GM19328 (cell line): ENCODE results near the gene NR1D1.

Source experiments
- ATAC-seq: cut with Tn5 transposase; IDR thresholded peaks from one replicate; pipeline ENCODE4 v1.9.1; 2021; ENCODE audit warnings: mild to moderate bottlenecking, moderate library complexity; ENCODE audit not compliant: unreplicated experiment

The NR1D1 gene

DNA sequence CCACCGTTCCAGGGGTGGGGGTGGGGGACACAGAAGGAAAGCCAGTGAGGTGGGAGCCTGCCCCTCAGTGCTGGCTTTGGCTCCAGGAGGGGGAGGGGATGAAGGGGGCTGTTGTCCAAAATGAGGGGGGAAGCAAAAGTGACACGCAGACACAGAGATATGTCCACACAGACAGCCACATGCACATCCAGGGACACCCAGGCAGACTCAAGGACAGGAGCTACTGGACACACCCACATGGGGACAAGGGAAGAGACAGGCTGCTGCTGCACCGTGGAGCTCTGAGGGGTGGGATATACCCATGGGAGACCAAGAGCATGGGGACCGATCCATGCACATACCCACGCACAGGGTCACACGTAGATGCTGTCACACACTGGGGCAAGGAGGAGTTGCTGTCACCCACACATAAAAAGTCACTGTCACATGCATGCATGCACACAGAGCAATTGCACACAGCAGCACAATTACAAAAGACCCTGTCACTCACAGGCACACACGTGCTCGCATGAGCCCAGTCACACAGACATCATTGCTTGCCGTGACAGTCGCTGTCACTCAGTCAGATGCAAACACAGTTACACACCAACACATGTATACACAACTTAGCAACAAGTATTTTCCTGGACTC is 36.4 kb downstream of the NR1D1 start:
- ATAC-seq = no peak

DNA sequence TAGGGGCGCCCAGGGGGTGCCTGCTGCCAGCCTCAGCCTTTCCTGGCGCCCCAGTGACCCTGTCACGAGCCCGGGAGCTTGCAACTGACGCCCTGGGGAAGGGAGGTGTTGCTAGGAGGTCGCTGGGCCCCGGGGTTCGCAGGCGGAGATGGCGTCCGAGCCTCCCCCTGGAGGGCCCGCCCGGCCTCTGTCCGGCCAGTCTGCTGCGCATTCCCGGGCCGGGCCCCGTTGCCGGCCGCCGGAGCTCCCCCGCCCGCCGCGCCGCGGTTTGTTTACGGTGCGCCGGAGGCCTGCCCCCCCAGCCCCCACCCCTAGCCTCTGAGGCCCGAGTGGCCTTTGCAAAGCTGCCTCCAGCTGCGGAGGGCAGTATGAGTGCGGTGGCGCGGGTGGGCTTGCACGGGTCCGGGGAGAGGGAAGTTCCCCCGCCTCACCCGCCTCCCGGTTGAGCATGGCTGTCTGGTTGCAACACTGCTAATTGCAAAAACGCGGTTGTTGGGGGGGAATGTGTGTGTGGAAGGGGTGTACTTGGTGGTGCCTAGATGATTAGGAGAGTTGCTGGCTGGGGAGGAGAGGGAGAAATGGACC is 37.1 kb downstream of the NR1D1 start:
- no peak for ATAC-seq

DNA sequence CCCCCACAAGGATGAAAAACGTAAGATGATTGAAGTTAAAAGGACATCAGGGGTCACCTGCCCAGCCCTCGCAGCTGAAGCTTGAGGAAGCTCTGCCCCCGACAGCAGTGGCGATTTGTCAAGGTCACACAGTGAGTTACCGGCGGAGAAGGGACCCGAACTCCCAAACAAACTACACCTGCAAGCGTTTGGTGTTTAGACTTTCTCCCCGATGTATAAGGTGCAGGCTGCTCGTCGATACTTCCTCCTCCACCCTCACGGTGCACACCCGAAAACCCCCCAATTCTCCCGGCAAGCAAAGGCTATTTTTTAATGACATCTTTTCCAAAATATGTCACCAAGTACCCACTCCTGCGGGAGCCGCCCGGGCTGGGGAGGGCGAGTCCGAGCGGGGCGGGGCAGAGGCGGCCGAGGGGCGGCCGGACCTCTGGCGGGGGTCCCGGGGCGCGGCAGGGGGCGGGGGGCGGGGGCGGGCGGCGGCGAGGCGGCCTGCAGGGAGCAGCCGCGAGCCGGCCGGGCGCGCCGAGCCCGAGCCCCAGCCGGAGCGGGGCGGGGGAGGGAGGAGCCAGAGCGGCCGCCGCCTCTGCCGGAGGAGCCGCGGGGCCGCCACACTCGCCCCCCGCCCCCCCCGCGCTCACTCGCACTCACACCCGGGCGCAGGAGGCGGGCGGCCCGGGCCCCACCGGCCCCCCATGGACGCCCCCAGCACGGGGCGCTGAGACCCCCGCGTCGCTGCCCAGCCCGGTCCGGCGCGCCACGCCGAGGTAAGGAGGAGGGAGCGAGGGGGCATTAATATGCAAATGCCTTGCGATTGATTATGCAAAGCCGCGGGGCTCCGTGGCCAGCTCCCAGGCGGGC is 37.8 kb downstream of the NR1D1 start, which contains the start of gene THRA:
TSS of gene THRA (plus strand) at position 637 of the 858 bp plus-strand sequence. CDS start 11,524 bp downstream, outside the sequence.
- peak; percentile 60 for ATAC-seq

DNA sequence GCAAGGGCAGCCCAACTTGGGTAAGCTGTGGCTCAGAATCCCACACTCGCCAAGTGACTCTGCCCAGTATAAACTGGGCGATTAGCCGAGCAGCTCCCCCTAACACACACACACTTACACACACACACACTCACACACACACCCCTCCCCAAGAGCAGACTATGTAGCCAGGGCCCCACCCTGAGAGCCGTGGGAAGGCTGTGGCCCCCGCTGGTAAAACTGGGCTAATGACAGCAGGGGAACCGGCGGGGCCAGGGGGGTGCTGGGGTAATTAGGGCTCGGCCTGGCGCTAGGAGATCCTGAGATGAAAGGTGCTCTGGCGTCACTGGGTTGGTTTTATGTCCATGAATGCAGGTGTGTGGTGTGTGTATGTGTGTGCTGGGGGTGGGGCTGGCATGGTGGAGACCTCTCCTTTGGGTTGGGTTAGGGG is 38.8 kb downstream of the NR1D1 start:
- no peak for ATAC-seq

DNA sequence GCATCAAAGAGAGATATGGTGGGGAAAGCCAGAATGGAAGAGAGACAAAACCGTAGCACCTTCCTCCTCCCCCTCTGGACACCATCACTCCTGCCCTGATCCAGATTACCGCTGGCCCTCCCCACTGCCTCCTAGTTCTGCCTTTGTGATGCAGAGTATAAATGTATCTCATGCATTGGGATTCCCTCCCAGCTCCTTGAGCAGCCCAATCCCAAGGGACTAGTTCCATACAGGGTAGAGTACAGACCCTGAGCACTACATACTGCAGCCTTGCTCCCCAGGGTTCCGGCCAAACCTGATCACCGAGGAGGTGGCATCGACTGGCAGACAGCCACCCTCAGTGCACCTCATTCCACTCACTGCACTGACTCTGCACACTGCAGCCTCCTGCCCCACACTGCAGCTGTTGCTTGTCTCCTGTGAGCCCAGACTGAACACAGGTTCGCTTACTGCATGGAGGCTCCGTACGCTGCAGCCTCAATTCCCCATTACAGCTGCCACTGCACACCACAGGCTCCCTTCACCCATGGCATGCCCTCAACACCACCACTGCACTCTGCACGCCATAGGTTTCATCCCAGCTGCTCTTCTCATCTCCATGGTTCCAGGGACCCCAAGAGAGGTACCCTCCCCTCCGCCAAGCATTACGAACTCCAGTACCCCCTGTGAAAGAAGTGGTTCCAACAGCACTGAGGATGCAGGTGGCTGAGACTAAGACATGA is 39.3 kb downstream of the NR1D1 start:
- no peak for ATAC-seq

DNA sequence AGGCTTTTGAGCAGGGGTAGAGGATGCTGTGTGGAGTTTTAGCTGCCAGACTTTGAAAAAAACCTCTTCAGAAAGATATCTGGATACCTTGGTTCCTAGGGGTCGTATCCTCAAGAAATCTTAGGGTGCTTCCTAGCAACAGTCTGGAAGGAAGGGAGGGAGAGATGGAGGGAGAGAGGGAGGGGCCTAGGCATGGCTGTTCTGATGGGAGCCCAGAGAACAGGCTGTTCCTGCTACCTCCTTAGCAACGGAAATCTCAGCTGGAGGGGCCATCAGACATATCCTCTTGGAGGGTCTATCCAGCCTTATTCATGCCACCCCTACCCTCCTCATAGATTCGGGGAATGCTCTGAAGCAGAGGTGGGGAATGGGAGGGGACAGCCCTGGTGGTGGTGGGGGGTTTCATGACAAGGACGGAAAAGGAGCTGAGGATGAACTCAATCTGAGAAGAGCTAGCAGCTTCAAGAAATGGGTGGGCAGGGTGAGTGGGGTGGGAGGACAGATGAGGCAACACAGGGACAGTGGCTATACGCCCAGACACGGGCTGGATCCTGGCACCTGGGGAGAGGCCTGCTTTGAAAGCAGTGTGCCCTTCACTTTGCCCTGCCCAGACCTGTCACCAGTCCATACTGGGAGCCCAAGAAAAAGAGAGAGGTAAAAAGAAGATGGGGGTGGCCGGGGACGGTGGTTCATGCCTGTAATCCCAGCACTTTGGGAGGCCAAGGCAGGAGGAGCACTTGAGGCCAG is 40.5 kb downstream of the NR1D1 start:
- no peak for ATAC-seq

DNA sequence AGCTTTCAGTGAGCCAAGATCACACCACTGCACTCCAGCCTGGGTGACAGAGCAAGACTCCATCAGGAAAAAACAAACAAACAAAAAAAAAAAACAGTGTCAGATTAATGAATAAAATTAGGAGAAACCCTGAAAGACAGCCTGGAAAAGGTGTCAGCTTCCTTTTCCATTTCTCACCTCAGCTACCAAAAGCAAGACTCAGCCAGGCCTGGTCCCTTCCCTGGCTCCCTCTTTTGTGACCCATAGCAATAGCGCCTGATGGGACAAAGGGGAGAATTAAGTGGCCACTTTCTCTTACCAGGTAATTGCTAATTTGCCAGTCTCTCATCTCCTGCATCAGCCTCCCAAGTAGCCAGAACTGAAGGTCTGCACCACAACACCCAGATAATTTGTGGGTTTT is 41.5 kb downstream of the NR1D1 start:
- ATAC-seq = no peak

DNA sequence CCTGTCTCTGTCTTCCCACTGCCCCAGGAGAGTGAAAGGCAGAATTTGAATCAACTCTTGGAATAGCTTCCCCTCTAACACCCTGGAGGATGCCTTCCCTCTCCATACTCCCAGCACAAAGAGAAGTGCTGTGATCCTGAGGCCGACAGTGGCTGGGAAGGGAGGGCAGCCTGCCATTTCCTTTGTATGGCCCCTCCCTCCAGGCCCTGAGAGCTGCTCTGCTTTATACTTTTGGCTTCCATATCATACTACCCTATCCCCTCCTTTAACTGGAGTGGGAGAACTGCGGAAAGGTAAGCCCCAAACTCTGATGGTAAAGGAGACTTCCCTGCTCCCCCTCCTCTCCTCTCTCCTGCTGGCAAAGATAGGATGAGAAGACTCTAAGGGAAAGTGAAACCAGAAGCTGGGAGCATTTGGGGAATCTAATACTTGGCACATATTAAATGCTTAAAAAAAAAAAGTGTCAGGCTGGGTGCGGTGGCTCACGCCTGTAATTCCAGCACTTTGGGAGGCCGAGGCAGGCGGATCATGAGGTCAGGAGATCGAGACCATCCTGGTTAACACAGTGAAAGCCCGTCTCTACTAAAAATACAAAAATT is 42.1 kb downstream of the NR1D1 start:
- ATAC-seq = no peak

DNA sequence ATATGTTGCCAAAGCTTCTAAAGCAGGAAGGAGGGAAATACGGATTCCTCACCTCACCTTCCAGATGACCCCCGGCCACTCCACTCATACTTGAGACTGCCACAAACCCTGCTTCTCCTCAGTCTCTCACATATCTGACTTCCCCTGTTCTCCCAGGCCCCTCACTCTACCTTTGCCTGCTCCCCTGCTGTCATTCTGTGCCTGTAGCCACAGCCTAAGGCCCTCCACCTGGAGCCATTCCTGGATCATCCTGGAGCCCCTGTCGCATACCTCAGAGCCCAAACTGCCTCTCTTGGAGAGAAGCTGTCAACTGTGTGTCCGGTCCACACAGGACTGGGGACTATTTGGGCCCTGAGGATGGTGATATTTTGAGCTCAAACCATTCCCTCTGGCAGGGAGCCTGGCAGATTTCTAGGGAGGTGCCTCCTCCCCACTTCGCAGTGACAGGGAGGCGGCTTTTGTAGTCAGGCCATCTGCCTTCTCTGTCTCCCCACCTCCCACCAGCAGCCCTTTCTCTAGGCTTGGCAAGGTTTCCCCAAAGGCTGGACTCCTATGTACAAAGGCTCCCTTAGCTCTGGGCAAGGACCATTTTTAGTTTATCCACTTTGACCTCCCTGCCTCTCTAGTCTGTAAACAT is 43.9 kb downstream of the NR1D1 start:
- ATAC-seq = no peak
